ENCODE data around the gene MCOLN1.

- TF ChIP-seq, protein P1, sequence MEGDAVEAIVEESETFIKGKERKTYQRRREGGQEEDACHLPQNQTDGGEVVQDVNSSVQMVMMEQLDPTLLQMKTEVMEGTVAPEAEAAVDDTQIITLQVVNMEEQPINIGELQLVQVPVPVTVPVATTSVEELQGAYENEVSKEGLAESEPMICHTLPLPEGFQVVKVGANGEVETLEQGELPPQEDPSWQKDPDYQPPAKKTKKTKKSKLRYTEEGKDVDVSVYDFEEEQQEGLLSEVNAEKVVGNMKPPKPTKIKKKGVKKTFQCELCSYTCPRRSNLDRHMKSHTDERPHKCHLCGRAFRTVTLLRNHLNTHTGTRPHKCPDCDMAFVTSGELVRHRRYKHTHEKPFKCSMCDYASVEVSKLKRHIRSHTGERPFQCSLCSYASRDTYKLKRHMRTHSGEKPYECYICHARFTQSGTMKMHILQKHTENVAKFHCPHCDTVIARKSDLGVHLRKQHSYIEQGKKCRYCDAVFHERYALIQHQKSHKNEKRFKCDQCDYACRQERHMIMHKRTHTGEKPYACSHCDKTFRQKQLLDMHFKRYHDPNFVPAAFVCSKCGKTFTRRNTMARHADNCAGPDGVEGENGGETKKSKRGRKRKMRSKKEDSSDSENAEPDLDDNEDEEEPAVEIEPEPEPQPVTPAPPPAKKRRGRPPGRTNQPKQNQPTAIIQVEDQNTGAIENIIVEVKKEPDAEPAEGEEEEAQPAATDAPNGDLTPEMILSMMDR (IDR thresholded peaks at IDR 0.05), result no peak
- TF ChIP-seq POLR2A (IDR thresholded peaks at IDR 0.05), result no peak
Measured at GRCh38 chr19:7524992-7525739, 2.7 kb downstream of the MCOLN1 start.

Data from thyroid gland (tissue), 4 donors.